ENCODE results near the gene SPATA6L.

GRCh38 chr9:4555236-4555635, 111.0 kb downstream of the SPATA6L start:
- TF ChIP-seq CTCF (IDR thresholded peaks at IDR 0.05) (no peak), POLR2A (IDR thresholded peaks at IDR 0.05) (no peak)

All from esophagus squamous epithelium (tissue), 4 donors.